Loucy (cell line): ENCODE measurements around the gene CD276.

Source experiments
- H2AFZ ChIP-seq: fragments of 200-600 bp; sonication (generic); 2 replicates; pipeline ENCODE4 v1.6.0; 2016; ENCODE audit warnings: antibody characterized with exemption, mild to moderate bottlenecking, low read length, moderate library complexity
- H3F3A ChIP-seq: fragments of 200-600 bp; 2 replicates; pipeline ENCODE4 v1.6.0; 2016; ENCODE audit warnings: antibody characterized with exemption, low read depth, mild to moderate bottlenecking
- H3K27me3 ChIP-seq: fragments of 200-600 bp; sonication (generic); 2 replicates; pipeline ENCODE4 v1.6.1; 2014; ENCODE audit warnings: low read length, mild to moderate bottlenecking; ENCODE audit not compliant: insufficient read depth, poor library complexity, severe bottlenecking
- H3K36me3 ChIP-seq: fragments of 200-600 bp; sonication (generic); 2 replicates; pipeline ENCODE4 v1.6.1; 2016; ENCODE audit warnings: low read length; ENCODE audit not compliant: insufficient read depth
- H3K4me1 ChIP-seq: fragments of 200-600 bp; sonication (generic); 2 replicates; pipeline ENCODE4 v1.5.1; 2014; ENCODE audit warnings: low read length, mild to moderate bottlenecking; ENCODE audit not compliant: insufficient read depth, poor library complexity, severe bottlenecking
- H3K4me2 ChIP-seq: fragments of 200-600 bp; sonication (generic); 2 replicates; pipeline ENCODE4 v1.6.0; 2014; ENCODE audit warnings: antibody characterized with exemption, low read length, low read depth, mild to moderate bottlenecking; ENCODE audit not compliant: poor library complexity, severe bottlenecking
- H3K4me3 ChIP-seq: fragments of 200-600 bp; sonication (generic); 2 replicates; pipeline ENCODE4 v1.5.1; 2014; ENCODE audit warnings: low read length, mild to moderate bottlenecking, mixed read lengths; ENCODE audit not compliant: poor library complexity, severe bottlenecking
- H3K79me2 ChIP-seq: fragments of 200-600 bp; sonication (generic); 2 replicates; pipeline ENCODE4 v1.6.1; 2014; ENCODE audit warnings: low read length; ENCODE audit not compliant: insufficient read depth
- H3K9ac ChIP-seq: fragments of 200-600 bp; sonication (generic); 2 replicates; pipeline ENCODE4 v1.6.0; 2014; ENCODE audit warnings: mild to moderate bottlenecking, low read depth, low read length, moderate library complexity; ENCODE audit not compliant: poor library complexity, severe bottlenecking
- H3K9me2 ChIP-seq: fragments of 200-600 bp; sonication (generic); replicated peaks from 2 replicates; pipeline ENCODE4 v1.6.1; 2016; ENCODE audit warnings: low read depth, low read length, mixed read lengths
- H3K9me3 ChIP-seq: fragments of 200-600 bp; sonication (generic); 2 replicates; pipeline ENCODE4 v1.6.1; 2014; ENCODE audit warnings: mild to moderate bottlenecking, antibody characterized with exemption, low read length, low read depth; ENCODE audit not compliant: insufficient read depth
- H4K20me1 ChIP-seq: fragments of 200-600 bp; sonication (generic); 2 replicates; pipeline ENCODE4 v1.6.0; 2014; ENCODE audit warnings: antibody characterized with exemption, low read length, mild to moderate bottlenecking; ENCODE audit not compliant: insufficient read depth, poor library complexity, severe bottlenecking
- CTCF ChIP-seq: fragments of 200-600 bp; sonication (generic); conservative IDR thresholded peaks from 2 replicates; pipeline ENCODE4 v1.5.1; 2014; ENCODE audit warnings: mild to moderate bottlenecking, antibody characterized with exemption, low read length
- EZH2phosphoT487 ChIP-seq: fragments of 200-600 bp; IDR thresholded peaks from 2 replicates; pipeline ENCODE4 v1.6.1; 2018; ENCODE audit warnings: antibody characterized with exemption, mild to moderate bottlenecking, moderate library complexity, borderline replicate concordance

Gene CD276

GRCh38 chr15:73722425-73722824, 38.2 kb downstream of the CD276 start:
- Histone ChIP-seq H3K4me2 (no peak overlapping the region), H3K4me3 (no peak overlapping the region), H3K27me3 (no peaks in the 10 kb centered on the region), H3K79me2 (no peaks in the 10 kb centered on the region), H3F3A (no peaks in the 10 kb centered on the region), H3K9ac (no peak overlapping the region), H2AFZ (no peak overlapping the region), H4K20me1 (no peaks in the 10 kb centered on the region), H3K4me1 (peaks cover 7% of the 10 kb centered on the region), H3K36me3 (no peaks in the 10 kb centered on the region), H3K9me2 (no peaks in the 10 kb centered on the region), H3K9me3 (no peaks in the 10 kb centered on the region)
- TF ChIP-seq CTCF (no peak), EZH2phosphoT487 (no peak)

GRCh38 chr15:73723191-73723590, 39.0 kb downstream of the CD276 start:
- TF ChIP-seq CTCF (no peak), EZH2phosphoT487 (no peak)
- Histone ChIP-seq H3K4me2 (no peak overlapping the region), H4K20me1 (no peaks in the 10 kb centered on the region), H2AFZ (no peak overlapping the region), H3K27me3 (no peaks in the 10 kb centered on the region), H3K9me2 (no peaks in the 10 kb centered on the region), H3K36me3 (no peaks in the 10 kb centered on the region), H3K4me1 (peaks cover 7% of the 10 kb centered on the region), H3K9ac (no peak overlapping the region), H3F3A (no peaks in the 10 kb centered on the region), H3K9me3 (no peaks in the 10 kb centered on the region), H3K4me3 (no peak overlapping the region), H3K79me2 (no peaks in the 10 kb centered on the region)

GRCh38 chr15:73724212-73724611, 40.0 kb downstream of the CD276 start:
- no peaks in the 10 kb centered on the region for H3K79me2 ChIP-seq
- no peak overlapping the region for H3K4me2 ChIP-seq
- H2AFZ ChIP-seq = no peak overlapping the region
- no peaks in the 10 kb centered on the region for H3K9me2 ChIP-seq
- TF ChIP-seq EZH2phosphoT487 = no peak
- TF ChIP-seq CTCF = no peak
- H3K9me3 ChIP-seq = no peaks in the 10 kb centered on the region
- no peaks in the 10 kb centered on the region for H3K27me3 ChIP-seq
- peaks cover 7% of the 10 kb centered on the region for H3K4me1 ChIP-seq
- no peaks in the 10 kb centered on the region for H3F3A ChIP-seq
- no peak overlapping the region for H3K9ac ChIP-seq
- H4K20me1 ChIP-seq = no peaks in the 10 kb centered on the region
- H3K4me3 ChIP-seq = no peak overlapping the region
- H3K36me3 ChIP-seq = no peaks in the 10 kb centered on the region
